Nucleus accumbens (tissue), 56 donors: ENCODE results near the gene MAPK8.
"Not testable (repeated sequence)": the region's sequence is repeated elsewhere in the genome, so short reads cannot be mapped to it uniquely, and the experiment has no call there.

ENCODE experiments used
- DNase-seq, 56 donors: peaks; one replicate each; lab custom pipeline; 2025; lab: John Stamatoyannopoulos, UW

The MAPK8 gene

DNA sequence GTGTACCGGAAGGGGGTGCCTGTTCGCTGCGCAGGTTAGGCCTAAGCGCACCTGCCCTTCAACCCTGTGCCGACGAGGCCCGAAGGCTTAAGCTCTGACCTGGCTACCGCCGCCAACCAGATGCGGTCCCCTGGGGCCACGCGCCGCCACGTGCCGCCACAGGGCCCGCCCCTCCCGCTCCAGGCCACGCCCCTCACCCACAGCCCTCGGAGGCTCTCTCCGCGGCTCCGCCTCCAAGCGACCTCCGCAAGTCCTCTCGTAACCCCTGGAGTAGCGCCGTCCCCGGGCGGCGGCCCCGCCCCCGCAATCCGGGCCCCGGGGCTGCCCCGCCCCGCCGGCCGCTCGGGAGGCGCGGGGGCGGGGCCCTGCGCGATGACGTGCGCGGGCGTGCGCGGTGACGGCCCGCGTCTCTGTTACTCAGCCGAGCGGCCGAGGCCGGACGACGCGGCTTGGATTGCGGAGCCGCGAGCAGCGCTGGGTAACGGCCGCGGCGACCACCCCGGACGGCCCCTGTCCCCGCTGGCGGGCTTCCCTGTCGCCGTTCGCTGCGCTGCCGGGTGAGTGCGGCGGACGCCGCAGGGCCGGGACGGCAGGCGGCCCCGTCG is at the start of gene MAPK8:
Gene MAPK8 (plus strand): TSS at position 413 of the 605 bp plus-strand sequence. CDS start 94,984 bp downstream, outside the sequence.
- peak in 55 of 56 donors; percentile 50 to 97 (median 85) for DNase-seq

DNA sequence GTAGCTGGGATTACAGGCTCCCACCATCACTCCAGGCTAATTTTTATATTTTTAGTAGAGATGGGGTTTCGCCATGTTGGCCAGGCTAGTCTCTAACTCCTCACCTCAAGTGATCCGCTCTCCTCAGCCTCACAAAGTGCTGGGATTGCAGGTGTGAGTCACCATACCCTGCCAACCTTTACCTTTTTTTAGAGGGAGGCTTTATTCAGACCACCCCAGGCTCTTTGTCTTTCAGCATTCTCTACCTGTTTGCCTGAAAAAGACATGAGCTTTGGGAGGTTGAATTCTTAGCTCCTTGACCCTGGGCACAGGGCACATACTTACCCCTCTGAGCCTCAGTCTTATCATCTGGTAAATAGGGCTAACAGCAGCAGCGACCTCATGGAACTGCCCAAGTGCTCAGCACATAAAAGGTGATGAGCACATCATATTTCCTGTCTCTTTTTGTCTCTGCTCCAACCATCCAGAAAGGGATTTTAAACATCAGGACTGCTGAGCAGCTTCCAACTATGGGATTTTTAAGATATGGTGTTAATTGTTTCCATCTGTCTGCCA is 49.0 kb upstream of the MAPK8 start:
- no peak for DNase-seq

DNA sequence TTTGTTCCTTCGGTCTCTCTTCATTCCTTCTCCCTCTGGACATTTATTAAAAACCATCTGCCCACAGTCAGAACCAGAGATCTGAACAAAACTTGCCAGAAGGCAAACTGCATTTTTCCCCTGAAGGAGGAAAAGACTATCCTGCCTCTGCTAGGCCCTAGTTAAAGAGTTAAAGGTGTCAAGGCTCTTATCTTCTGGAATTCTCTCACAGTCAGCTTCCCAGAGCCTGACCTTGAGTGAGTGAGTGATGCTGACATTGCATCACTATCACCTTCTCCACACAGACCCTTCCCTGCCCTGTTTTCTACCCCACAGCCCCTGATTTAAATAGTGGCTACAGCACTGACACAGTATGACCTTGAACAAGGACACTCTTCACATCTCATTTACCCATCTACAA is 48.4 kb upstream of the MAPK8 start:
- no peak for DNase-seq

DNA sequence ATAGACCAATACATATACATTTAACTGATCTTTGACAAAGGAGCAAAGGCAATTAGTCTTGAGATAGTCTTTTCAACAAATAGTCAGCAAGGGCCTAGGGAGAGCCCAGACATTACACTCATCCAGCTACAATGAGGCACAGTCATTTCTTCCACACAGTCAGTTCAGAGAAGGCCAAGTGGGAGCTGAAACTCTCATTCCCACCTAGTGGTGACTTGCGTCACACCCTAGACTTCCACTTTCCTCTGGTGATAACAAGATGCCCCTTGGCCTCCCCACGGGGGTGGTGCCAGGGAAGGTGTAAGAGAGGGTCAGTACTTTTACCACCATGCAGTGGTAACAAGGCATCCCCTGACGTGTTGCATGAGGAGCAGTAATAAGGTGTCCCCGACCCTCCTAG is 39.9 kb upstream of the MAPK8 start:
- no peak for DNase-seq

DNA sequence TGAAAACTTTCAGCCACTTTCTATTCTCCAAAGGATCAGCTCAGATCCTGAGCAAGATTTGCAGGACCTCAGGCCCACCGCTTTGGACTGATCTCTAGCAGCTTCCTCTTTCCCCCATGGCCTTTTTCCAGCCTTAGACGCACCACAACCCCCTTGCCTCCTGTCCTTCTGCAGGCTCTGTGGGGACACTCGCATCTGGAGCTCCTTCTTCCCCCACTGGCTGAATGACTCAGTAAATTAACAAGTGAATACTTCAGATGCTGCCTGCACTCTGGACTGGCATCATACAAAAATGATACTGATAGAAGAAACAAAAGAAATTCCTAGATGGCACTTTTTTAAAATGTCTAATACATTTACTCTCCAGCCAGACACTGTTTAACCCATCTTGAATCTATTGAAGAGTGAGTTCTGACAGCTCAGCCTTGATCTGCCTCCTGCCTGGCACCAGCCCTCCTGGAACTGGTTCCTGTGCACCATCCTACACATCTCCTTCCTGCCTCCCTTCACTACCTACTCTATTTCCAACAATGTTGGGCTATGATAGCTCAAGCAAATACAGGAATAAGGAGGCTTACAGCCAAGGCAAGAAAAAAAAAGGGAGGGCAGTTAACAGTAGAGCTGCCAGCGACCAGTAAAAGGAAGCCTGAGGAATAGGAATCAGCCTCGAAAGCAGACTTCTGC is 35.3 kb upstream of the MAPK8 start:
- peak in 7 of 56 donors; percentile 6 to 22 (median 14) for DNase-seq

GRCh38 chr10:48272682-48273081 is 33.8 kb upstream of the MAPK8 start:
- DNase-seq: no peak

GRCh38 chr10:48273741-48274140 is 32.7 kb upstream of the MAPK8 start:
- no peak for DNase-seq

- peak in 11 of 56 donors; percentile 12 to 41 (median 22) for DNase-seq
Observed at GRCh38 chr10:48274636-48275035, 31.8 kb upstream of the MAPK8 start, which contains the start of gene FRMPD2. TSS of gene FRMPD2 (minus strand) at chr10:48274696. CDS start at chr10:48274567, 129 bp downstream.

DNA sequence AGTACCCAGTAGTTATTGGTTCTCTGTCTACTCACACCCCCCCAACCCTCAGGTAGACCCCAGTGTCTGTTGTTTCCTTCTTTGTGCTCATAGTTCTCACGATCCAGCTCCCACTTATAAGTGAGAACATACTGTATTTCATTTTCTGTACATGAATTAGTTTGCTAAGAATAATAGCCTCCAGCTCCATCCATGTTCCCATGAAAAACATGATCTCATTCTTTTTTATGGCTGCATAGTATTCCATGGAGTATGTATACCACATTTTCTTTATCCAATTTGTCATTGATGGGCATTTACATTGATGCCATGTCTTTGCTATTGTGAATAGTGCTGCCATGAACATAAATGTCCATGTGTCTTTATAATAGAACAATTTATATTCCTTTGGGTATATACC is 29.4 kb upstream of the MAPK8 start:
- DNase-seq: no peak

- DNase-seq: no peak
Observed at GRCh38 chr10:48279081-48279751, 27.3 kb upstream of the MAPK8 start.

GRCh38 chr10:48281697-48282096 is 24.8 kb upstream of the MAPK8 start:
- DNase-seq: not testable (repeated sequence)

- no peak for DNase-seq
Observed at GRCh38 chr10:48282829-48283228, 23.6 kb upstream of the MAPK8 start.

DNA sequence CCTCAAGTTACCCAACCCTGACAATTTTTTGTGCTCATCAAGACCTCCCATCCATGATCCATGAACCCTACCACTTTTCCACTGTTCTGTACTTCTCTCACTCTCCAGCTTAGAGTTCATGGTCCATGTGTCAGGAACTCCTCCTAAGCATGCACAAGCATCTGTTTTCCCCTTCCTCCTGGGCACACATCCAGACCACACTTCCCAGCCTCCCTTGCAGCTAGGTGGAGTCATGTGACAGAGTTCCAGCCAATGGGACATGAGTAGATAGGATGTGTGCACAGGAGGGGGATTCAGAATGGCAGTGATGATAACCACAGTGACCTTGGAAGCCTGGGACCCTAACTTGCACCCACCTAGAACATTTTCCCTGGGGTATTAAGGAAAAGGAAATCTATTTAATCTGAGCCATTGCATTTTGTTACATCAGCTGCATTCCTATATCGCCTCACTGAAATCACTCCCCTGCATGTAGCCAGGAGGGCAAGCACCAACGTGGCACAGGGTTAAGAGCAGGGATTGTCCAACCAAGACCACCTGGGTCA is 22.4 kb upstream of the MAPK8 start:
- no peak for DNase-seq

DNA sequence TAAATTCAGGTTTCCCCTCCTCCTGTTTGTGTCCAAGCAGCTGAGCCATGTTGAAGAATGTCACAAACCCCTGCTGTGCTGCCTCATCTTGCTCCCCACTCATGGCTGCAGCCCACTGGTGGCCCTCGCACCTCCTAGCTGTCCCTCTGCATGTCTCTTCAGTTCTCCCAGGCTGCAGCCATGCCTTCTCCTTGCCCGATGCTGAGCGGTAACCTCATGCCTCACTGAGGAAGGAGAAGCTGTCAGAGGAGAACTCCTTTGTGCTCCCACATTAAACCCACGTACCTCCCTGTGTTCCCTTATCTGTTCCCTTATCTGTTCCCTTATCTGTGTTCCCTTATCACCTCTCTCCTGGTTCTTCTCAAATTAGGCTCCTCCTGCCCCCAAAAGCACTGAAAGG is 21.7 kb upstream of the MAPK8 start:
- DNase-seq: no peak

GRCh38 chr10:48285710-48286109 is 20.8 kb upstream of the MAPK8 start:
- DNase-seq: no peak

- no peak for DNase-seq
Observed at GRCh38 chr10:48286356-48286755, 20.1 kb upstream of the MAPK8 start.

DNA sequence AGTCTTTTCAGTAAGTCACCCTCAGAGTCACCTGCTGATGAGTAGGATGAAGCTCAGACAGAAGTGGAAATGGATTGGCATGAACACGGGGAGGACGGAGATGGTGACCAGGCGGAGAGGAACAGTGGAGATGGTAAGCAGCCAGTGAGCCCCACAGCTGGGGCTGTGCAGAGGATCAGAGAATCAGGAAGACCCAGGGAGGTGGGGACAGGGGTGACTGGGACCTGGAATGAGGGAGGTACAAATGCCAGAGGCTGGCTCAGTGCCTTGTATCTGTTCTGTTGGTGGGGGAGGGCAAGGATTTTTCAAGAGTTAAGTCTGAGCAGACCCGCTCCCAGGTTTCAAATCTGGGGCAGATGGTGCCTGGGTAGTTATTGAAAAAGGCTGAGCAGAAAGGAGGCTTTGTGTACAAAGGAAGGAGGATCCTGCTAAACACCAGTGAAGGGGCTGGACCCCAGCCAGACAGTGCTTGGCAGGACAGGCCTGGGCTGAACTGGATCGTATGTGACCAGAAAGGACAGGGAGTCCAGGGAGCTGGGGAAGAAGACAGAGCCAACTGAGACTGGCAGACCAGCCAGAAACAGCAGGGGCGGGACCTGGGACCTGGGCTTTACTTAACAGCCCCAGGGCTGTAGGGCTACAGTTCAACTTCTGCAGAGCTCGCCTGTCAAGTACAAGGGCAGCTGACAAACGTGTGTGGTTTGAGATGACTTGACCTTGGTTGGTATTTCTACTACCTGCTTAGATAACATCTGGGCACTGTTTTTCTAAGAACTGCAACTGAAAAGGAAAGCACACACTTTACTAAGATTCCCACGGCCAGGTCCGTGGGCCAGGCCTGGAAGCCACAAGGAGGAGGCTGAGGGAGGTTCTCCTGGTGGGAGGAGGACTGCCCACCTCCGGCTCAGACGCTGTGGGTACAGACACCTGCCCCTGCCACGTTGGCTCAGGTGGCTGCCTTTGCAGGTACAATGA is 18.8 kb upstream of the MAPK8 start:
- DNase-seq: peak in 53 of 56 donors; percentile 22 to 91 (median 68)

- no peak for DNase-seq
Observed at GRCh38 chr10:48288661-48289060, 17.8 kb upstream of the MAPK8 start.

DNA sequence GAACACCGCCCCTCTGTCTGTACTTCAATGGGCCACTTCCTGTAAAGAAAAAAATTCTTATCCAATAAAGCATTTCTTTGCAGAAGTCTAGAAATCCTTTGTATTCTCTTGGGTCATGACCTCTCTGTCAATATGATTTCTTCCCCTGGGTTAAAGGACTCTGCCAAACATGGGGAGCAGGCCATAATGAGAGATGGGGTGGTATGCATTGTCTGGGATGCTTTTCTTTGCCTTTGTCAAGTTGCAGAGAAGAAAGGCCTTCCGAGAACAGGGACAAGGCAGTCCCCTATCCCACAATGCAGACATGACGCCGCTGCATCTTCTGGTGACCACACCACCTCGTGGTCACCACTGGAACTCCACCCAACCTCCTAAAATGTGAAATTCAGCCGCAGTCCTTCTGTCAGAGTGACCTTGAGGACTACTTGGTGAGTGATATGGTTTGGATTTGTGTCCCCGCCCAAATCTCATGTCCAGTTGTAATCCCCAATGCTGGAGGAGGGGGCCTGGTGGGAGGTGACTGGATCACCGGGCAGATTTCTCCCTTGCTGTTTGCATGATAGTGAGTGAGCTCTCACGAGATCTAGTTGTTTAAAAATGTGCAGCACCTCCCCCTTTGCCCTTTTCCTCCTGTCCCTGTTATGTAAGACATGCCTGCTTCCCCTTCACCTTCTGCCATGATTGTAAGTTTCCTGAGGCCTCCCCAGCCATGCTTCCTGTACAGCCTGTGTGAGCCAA is 16.8 kb upstream of the MAPK8 start:
- DNase-seq: peak in 44 of 56 donors; percentile 17 to 77 (median 39)
